ENCODE measurements around the gene SEC61B.

Gene SEC61B

DNA sequence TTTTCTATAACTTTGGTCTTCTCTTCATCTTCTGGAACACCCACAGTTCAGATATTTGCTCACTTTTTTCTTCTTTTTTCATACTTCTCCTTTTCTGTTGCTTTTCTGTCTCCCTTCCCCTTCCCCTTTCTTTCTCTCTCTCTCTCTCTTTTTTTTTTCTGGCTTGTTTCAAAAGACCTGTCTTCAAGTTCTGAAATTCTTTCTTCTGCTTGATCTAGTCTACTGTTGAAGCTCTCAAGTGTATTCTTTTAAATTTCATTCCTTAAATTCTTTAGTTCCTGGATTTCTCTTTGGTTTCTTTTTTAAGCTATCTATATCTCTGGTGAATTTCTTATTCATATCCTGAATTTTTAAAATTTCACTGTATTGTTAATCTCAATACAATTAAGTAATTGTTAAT, 11.5 kb upstream of the SEC61B start:
- no peak for DNase-seq (ENCODE audit: low read depth)
- H3K4me3 ChIP-seq (ENCODE audit: low read length) = no peak overlapping the region
- TF ChIP-seq CTCF (conservative IDR thresholded peaks at IDR 0.05; ENCODE audit: low read length) = no peak

GRCh38 chr9:99211746-99212145, 10.3 kb upstream of the SEC61B start:
- no peak overlapping the region for H3K4me3 ChIP-seq (ENCODE audit: low read length)
- no peak for DNase-seq (ENCODE audit: low read depth)
- no peak for TF ChIP-seq CTCF (conservative IDR thresholded peaks at IDR 0.05; ENCODE audit: low read length)

DNA sequence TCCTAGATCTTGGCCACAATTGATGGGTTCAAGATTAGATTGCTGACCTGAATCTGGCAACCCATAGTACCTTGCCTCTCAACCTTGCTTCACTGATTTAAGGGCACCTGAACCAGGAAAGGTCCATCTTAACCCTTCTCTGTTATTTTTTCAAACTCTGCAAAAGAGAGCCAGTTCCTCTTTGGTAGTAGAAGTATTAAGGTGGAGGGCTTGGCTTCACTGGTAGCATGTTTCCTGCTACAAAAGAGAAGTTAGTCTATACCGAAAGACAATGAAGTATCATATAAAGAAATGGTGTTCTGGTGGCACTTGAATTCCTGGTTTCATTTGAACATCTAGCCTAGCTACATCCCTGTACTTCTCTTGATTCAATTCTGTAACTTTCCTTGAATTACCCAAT, 8.9 kb upstream of the SEC61B start:
- no peak overlapping the region for H3K4me3 ChIP-seq (ENCODE audit: low read length)
- TF ChIP-seq CTCF (conservative IDR thresholded peaks at IDR 0.05; ENCODE audit: low read length) = no peak
- no peak for DNase-seq (ENCODE audit: low read depth)

DNA sequence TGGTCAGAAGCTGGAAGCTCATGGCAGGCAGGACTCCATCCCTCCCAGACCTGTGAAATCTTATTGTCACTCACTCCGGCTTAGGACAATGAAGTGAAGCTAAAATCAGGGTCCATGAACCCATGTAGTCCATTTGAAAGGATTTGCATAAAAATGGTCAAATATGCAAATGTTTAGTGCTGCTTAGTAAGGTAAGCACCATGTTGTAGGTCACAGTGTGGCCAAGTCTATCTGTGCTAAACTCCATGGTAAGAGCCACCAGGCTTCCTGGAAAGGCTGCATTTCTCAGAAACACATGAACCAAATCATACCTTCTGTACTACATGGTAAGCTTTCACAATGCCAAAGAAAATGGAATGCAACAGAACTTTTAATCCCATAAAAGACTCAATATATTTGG, 6.0 kb upstream of the SEC61B start:
- H3K4me3 ChIP-seq (ENCODE audit: low read length) = no peak overlapping the region
- no peak for TF ChIP-seq CTCF (conservative IDR thresholded peaks at IDR 0.05; ENCODE audit: low read length)
- DNase-seq (ENCODE audit: low read depth) = no peak

- H3K4me3 ChIP-seq (ENCODE audit: low read length) = no peak overlapping the region
- no peak for DNase-seq (ENCODE audit: low read depth)
These were observed 2.1 kb upstream of the SEC61B start for GRCh38 chr9:99220011-99220410.

DNA sequence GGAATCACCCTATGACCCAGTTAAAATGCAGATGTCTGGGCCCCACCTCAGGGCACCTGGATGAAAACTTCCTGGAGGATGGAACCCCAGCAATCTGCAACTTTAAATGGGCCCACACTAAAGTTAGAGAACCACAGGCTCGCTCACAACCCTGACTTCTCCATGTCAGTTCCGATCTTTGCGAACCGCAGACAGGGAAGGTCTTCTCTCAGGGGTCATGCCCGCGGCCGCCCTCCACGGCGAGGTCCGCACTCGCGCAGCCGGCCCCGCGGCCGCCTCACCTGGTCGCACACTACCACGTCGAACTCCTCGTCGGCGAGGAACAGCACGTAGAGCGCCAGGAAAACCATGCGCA, 839 bp upstream of the SEC61B start:
- no peak for DNase-seq (ENCODE audit: low read depth)

More at GRCh38 chr9:99220011-99220410, 2.1 kb upstream of the SEC61B start:
- TF ChIP-seq CTCF (conservative IDR thresholded peaks at IDR 0.05; ENCODE audit: low read length) = no peak

More for the DNA sequence above, 839 bp upstream of the SEC61B start:
- H3K4me3 ChIP-seq (ENCODE audit: low read length) = peak overlapping the region; percentile 99
- no peak for TF ChIP-seq CTCF (conservative IDR thresholded peaks at IDR 0.05; ENCODE audit: low read length)
